HG03575 (cell line): Measurements from ENCODE around the gene FBXO44.
"Not testable (repeated sequence)": the region's sequence is repeated elsewhere in the genome, so short reads cannot be mapped to it uniquely, and the experiment has no call there.

Experiments used
- ATAC-seq: cut with Tn5 transposase; IDR thresholded peaks from one replicate; pipeline ENCODE4 v1.9.1; 2021; ENCODE audit not compliant: unreplicated experiment, insufficient number of reproducible peaks, low FRiP score; ENCODE audit errors: extremely low read depth

The FBXO44 gene

DNA sequence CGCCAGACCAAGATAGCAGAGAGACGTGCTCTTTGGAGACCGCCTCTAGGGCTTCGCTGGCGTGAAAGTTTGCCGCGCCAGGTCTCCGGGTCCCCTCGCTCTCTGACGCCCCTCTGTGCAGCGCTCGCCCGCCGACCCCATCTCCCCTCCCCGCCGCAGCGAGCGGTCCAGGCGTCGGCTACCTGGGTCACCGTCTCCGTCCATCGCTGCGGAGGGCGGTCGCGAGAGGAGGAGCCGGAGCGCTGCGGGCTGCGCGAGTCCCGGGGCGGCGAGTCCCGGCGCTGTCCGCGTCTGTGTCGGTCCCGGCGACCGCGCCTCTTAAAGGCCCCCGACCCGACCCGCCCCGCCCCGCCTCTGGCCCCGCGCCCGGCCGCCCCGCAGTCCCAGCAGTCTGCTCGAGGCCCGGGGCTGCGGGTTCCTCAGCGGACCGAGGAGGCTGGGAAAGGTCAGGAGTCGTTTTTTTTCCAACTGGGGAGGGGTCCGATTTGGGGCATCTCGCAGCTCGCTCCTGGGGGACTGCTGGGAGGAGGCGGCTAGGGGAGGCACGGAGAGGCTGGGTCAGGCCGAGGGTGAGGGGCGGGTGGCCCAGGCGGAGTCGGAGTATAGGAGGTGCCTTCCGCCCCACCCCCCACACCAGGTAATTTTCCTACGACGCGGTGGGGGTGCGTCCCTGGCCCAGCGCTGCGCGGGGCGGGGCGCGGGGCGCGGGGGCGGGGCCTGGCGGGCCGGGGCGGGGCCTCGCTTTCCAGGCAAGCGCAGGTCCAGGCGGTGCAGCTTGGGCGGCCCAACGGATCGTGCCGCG lies at the start of gene FBXO44, which contains the start of gene FBXO2:
FBXO44 (plus strand) TSS at position 741 of the 802 bp plus-strand sequence. CDS start 959 bp downstream, outside the sequence.
FBXO2 (minus strand) TSS at position 293 of the 802 bp plus-strand sequence; CDS start at position 204, 89 bp downstream.
- ATAC-seq: no peak

- ATAC-seq: no peak
Observed at GRCh38 chr1:11606775-11607174, 47.9 kb upstream of the FBXO44 start.

GRCh38 chr1:11608596-11609130 lies 46.0 kb upstream of the FBXO44 start:
- ATAC-seq: not testable (repeated sequence)

- not testable (repeated sequence) for ATAC-seq
Observed at GRCh38 chr1:11609378-11609777, 45.3 kb upstream of the FBXO44 start.

GRCh38 chr1:11610629-11611180 lies 44.0 kb upstream of the FBXO44 start:
- no peak for ATAC-seq

DNA sequence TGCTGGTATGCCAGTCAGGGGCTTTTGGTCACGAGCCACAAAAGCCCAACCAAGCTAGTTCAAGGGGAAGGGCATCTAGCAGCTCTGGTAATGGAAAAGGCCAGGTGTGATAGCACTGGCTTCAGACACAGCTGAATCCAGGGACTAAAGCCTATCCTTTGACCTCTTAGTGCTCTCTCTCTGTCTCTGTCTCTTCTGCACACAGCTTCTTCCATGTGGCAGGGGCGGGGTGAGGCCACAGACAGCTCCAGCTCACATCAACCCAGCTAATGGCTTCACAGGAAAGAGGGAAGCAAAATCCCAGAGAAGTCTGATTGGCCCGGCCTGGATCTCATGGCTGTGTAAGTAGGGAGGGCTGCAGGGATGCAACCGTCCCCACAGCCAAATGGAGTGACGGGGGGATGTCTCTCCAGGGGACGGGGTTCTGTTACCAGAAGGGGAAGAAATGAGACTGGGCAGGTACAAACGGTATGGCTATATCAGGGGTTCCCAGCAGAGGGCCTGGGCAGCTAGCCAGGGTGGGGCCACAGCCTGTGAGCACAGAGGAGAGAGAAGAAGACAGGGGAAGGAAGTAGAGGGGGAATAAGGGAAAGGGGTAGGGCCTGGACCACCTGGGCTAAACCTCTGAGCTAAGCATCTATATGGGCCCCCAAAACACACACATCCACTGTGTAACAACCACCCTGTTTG lies 42.9 kb upstream of the FBXO44 start:
- ATAC-seq: no peak

- ATAC-seq: no peak
Observed at GRCh38 chr1:11613347-11613746, 41.3 kb upstream of the FBXO44 start.

DNA sequence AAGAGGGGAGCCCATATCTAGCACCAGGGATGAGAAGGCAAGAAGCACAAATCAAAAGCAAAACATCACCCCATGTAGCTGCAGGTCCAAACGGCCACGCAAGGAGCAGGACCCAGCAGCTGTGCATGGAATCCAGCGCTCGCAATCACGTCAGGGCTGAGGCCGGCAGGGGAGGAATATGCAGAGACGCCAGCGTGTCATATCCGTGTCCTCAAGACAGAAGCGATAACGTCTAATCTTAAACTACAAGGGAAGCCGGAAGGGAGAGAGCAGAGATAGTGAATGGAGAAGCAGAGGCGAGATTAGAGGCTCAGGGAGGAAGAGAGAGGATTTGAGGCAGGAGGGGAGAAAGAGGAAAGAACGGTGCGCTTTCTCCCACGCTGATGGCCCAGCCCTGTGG lies 39.6 kb upstream of the FBXO44 start:
- no peak for ATAC-seq

DNA sequence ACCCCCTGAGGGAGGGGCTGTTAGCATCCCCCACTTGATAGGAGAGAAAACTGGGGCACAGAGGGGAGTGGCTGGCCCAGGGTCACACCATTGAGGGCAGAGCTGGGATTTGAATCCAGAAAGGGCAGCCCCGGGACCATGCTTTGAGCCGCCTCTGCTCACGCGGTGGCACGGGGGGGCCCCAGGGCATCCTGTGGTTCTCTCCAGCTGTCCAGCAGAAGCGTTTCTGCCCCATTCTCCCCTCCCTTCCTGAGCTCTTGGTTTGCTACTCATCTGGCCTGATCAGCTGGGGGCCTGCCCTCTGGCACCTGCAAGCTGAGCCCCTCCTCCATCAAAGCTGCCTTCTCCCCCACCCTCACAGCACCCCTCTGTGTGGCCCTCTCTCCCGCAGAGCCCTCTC lies 37.9 kb upstream of the FBXO44 start:
- ATAC-seq: no peak

GRCh38 chr1:11617314-11617713 lies 37.4 kb upstream of the FBXO44 start:
- no peak for ATAC-seq

DNA sequence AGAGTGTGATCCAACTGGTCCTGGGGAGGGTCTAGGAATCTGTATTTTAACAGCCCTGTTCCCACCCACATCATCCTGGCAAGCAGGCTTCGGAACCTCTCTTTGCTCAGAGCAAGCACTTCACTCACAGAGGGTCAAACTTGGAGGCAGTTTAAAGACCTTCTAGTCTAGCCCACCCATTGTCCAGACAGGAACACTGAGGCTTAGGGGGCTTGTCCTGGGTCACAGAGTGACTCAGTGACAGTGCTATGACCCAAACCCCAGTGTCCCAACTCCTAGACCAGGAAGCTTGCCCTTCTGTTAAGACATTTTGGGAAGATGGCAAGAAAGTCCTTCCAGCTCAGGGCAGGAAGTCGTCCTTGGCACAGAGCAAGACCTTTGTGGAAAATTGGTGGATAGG lies 36.9 kb upstream of the FBXO44 start:
- ATAC-seq: no peak

DNA sequence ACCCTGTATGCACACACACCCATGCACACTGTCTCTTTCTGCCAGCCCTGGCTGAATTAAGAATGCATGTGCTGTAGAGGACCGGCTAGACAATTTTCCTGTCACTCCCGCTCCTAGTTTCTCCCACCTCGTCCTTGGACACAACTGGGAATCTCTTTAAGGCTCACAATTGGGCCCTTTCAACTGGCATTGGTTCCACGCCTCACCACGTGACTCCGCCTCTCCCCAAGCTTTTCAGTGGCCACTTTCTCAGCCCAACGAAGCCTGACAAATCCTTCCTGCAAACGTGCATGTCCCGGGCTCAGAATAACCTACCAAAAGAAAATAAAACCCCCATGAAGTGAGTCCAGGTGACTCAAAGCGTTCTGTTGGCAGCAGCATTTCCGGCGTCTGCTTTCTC lies 34.3 kb upstream of the FBXO44 start:
- no peak for ATAC-seq

- ATAC-seq: no peak
Observed at GRCh38 chr1:11620924-11621323, 33.8 kb upstream of the FBXO44 start.

- ATAC-seq: no peak
Observed at GRCh38 chr1:11622398-11622797, 32.3 kb upstream of the FBXO44 start.

DNA sequence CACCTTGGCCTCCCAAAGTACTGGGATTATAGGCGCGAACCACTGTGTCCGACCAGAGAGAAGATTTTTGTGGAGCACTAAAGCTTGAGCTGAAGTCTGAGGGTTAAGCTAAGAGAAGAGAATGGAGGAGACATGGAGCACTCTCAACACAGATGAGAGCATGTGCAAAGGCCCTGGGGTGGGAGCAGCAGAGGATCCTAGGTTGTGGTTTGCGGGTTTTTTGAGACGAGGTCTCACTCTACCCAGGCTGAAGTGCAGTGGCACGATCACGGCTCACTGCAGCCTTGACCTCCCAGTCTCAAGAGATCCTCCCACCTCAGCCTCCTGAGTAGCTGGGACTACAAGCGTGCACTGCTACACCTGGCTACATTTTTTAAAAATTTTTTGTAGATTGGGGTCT lies 31.0 kb upstream of the FBXO44 start:
- ATAC-seq: no peak

DNA sequence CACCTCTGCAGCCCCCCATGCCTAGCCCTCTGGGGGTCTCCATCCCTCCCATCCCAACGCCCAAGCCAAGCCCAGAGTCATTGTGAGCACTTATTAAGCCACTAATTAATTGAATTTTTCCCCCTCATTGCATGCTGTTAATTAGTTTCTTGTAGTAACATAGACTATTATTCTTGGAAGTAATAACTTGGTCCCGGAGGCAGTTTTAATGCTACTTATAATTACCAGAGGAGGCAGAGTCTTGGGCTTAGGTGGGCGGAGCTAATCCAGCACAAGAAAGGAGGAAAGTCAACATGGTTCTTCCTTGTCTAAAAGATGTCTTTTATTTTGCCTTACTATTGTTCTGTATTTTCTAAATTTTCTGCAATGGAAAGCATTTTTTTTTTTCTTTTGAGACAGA lies 28.1 kb upstream of the FBXO44 start:
- no peak for ATAC-seq

DNA sequence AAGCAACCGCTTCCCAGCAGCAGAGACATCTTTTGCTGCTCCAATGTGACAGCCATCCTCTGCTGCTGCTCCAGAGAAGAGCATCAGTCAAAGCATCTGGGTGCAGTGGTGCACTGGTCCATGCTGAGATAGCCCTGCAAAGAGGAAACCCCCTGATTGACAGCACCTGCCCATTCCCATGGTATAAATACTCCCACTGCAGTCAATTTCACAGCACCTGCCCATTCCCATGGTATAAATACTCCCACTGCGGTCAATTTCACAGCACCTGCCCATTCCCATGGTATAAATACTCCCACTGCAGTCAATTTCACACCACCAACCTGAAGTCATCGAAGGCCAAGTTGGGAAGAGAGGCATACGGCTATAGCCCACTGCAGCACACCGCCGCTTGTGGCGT lies 25.9 kb upstream of the FBXO44 start:
- no peak for ATAC-seq

DNA sequence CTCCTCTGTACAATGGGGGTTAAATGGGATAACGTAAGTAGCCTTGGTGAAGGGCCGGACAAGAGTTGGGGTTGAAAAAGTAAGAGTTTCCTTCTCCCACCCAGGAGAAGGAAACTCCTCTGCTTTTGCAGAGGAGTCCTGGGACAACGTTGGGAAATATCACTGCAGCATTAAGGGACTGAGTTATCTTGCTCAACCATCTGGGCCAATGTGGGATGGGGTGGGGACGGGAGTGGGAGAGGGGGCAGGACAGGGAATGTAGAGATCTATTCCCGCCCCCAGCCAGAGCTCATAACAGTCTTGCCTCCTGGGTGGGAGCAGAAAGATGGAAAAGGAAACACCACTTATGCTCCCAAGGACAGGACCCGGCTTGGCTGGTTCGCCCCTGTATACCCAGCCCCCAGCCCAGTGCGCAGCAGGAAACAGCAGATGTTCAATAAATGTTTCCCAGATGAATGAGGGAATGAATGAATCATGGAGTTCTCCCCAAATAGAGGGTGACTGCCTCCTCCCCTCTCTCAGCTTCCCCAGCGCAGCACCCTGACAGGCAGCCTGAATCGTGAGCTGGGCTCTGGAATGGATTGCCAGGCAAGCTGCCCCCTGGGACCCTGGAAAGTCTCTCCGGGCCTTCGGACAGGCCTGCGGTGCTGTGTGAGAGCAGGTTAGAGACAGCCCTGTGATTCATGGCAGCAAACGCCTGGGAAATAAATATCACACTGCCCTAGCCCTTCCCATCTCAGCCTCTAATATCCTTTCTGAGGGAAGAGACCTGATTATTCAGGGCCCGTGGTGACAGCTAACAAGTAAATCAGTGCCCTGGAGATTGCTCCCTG lies 25.3 kb upstream of the FBXO44 start:
- ATAC-seq: no peak
